Suprapubic skin (tissue), 4 donors: Measurements from ENCODE around the gene TULP4. TPM values are rescaled to one million over a fixed set of nuclear protein-coding genes. Genes with fewer than 3 reads are reported as not detected.
"Not testable (repeated sequence)": the region's sequence is repeated elsewhere in the genome, so short reads cannot be mapped to it uniquely, and the experiment has no call there.

Experiments
- DNase-seq, 2 donors: peaks; one replicate each; pipeline ENCODE4 v3.0.0-alpha.2; 2019; ENCODE audit warnings: low spot score in 2 of 2
- H3K27ac ChIP-seq: fragments of 200-600 bp; sonication (generic); one replicate; pipeline ENCODE4 v1.5.1; 2019
- H3K27me3 ChIP-seq: fragments of 200-600 bp; sonication (generic); one replicate; pipeline ENCODE4 v1.5.1; 2019
- H3K36me3 ChIP-seq: fragments of 200-600 bp; sonication (generic); one replicate; pipeline ENCODE4 v1.5.1; 2019
- H3K4me1 ChIP-seq: fragments of 200-600 bp; sonication (generic); one replicate; pipeline ENCODE4 v1.5.1; 2019
- H3K4me3 ChIP-seq: fragments of 200-600 bp; sonication (generic); one replicate; pipeline ENCODE4 v1.5.1; 2019; ENCODE audit warnings: mild to moderate bottlenecking
- H3K9me3 ChIP-seq: fragments of 200-600 bp; sonication (generic); one replicate; pipeline ENCODE4 v1.5.1; 2019
- EP300 ChIP-seq: sonication (generic); formaldehyde crosslinking; IDR thresholded peaks from one replicate; pipeline ENCODE4 v1.6.1; 2017; ENCODE audit warnings: antibody characterized with exemption
- POLR2A ChIP-seq, 2 donors: fragments of 450-650 bp; IDR thresholded peaks; one replicate each; pipeline ENCODE4 v1.6.1; 2017; ENCODE audit warnings: antibody characterized with exemption in 2 of 2, mild to moderate bottlenecking in 2 of 2, moderate library complexity in 2 of 2
- POLR2AphosphoS5 ChIP-seq, 3 donors: sonication (generic); formaldehyde crosslinking; IDR thresholded peaks; one replicate each; pipeline ENCODE4 v1.6.1; 2017; ENCODE audit warnings: antibody characterized with exemption in 3 of 3
- WGBS: methylation state at CpG from one replicate; pipeline ENCODE4 v1.1.5; 2018; 5-methylcytosine and 5-hydroxymethylcytosine counted together
- total RNA-seq, 4 donors: library from RNA; depleted of rRNA; stranded (reverse); fragments of >200 nt; gene quantifications; one replicate each; pipeline ENCODE4 v1.1.0, GENCODE V29; 2016
- TF ChIP-seq, protein P1 (sequence below), 2 donors: fragments of 200-600 bp in 1 of 2; fragments of 450-650 bp in 1 of 2; sonication (generic) in 1 of 2; IDR thresholded peaks; one replicate each; pipeline ENCODE4 v1.5.1; 2016 to 2019; ENCODE audit warnings: antibody characterized with exemption in 2 of 2, mild to moderate bottlenecking in 1 of 2, moderate library complexity in 1 of 2

Gene TULP4
- total RNA-seq, 4 donors from 2014 or later: 123 to 156 (median 132) TPM

GRCh38 chr6:158383542-158383941 lies 71.3 kb downstream of the TULP4 start:
- Histone ChIP-seq H3K27me3 (no peaks in the 10 kb centered on the region), H3K36me3 (no peaks in the 10 kb centered on the region), H3K9me3 (no peaks in the 10 kb centered on the region), H3K4me3 (no peak overlapping the region), H3K27ac (no peak overlapping the region), H3K4me1 (no peaks in the 10 kb centered on the region)
- no peak for DNase-seq
- TF ChIP-seq POLR2AphosphoS5 (IDR thresholded peaks at IDR 0.05) (no peak), POLR2A (IDR thresholded peaks at IDR 0.05) (no peak), EP300 (no peak)
- TF ChIP-seq, protein P1, sequence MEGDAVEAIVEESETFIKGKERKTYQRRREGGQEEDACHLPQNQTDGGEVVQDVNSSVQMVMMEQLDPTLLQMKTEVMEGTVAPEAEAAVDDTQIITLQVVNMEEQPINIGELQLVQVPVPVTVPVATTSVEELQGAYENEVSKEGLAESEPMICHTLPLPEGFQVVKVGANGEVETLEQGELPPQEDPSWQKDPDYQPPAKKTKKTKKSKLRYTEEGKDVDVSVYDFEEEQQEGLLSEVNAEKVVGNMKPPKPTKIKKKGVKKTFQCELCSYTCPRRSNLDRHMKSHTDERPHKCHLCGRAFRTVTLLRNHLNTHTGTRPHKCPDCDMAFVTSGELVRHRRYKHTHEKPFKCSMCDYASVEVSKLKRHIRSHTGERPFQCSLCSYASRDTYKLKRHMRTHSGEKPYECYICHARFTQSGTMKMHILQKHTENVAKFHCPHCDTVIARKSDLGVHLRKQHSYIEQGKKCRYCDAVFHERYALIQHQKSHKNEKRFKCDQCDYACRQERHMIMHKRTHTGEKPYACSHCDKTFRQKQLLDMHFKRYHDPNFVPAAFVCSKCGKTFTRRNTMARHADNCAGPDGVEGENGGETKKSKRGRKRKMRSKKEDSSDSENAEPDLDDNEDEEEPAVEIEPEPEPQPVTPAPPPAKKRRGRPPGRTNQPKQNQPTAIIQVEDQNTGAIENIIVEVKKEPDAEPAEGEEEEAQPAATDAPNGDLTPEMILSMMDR (IDR thresholded peaks at IDR 0.05): no peak
- 88% methylated on average over 3 of the region's 3 CpGs for WGBS

GRCh38 chr6:158384671-158385110 lies 72.4 kb downstream of the TULP4 start:
- H3K9me3 ChIP-seq: no peaks in the 10 kb centered on the region
- WGBS: 72% methylated on average over 7 of the region's 7 CpGs

DNA sequence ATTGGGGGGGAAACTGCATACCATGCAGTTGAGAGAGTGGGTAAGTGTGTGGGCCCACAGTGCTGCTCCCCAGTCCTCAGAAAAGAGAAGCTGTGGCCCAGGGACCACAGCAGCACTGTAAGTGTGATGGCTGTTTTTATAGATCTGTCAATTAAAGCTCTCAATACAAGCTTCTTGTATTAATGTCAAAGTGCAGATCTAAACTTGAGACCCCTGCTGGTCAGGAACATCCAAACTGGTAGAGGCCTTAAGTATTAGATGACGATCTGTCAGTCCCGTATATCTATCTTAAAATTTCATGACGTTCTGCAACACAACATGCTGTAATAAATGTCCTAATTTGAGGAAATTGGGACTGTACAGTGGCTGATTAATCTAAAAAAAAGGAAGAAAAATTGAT lies 74.8 kb downstream of the TULP4 start:
- no peaks in the 10 kb centered on the region for H3K36me3 ChIP-seq
- WGBS: 87% methylated on average over 3 of the region's 3 CpGs
- DNase-seq: no peak
- no peaks in the 10 kb centered on the region for H3K9me3 ChIP-seq
- H3K27ac ChIP-seq: no peak overlapping the region
- H3K4me1 ChIP-seq: no peaks in the 10 kb centered on the region
- TF ChIP-seq POLR2AphosphoS5 (IDR thresholded peaks at IDR 0.05) (no peak), POLR2A (IDR thresholded peaks at IDR 0.05) (no peak), EP300 (no peak)
- TF ChIP-seq, protein P1 (IDR thresholded peaks at IDR 0.05): no peak
- H3K27me3 ChIP-seq: no peaks in the 10 kb centered on the region
- H3K4me3 ChIP-seq: no peak overlapping the region

More at GRCh38 chr6:158384671-158385110, 72.4 kb downstream of the TULP4 start:
- Histone ChIP-seq H3K4me3 (no peak overlapping the region), H3K27me3 (no peaks in the 10 kb centered on the region), H3K36me3 (no peaks in the 10 kb centered on the region), H3K4me1 (no peaks in the 10 kb centered on the region), H3K27ac (no peak overlapping the region)
- no peak for TF ChIP-seq EP300
- TF ChIP-seq, protein P1 (IDR thresholded peaks at IDR 0.05): no peak
- DNase-seq: no peak

DNA sequence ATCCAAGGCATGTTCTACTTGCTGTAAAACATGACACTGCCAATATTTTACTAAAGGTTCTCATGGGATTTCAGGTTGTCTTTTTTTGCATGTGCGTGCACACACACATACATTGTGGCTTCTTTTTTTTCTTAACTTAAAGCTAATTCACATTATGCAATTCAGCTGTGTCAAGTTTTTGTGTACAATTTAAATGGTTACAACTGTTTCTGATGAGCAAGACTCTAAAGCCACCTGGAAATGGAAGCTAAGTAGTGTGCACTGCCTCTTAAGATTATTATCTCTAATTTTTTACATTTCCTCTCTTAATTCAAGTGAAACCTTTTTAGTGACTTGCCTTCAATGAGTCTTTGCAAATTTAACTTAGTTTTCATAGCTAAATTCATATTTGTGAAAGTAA lies 75.3 kb downstream of the TULP4 start:
- TF ChIP-seq EP300: no peak
- TF ChIP-seq POLR2A (IDR thresholded peaks at IDR 0.05): no peak
- WGBS: 100% methylated on average over 1 of the region's 1 CpG
- Histone ChIP-seq H3K27ac (no peak overlapping the region), H3K4me3 (no peak overlapping the region), H3K4me1 (no peaks in the 10 kb centered on the region), H3K27me3 (no peaks in the 10 kb centered on the region), H3K9me3 (no peaks in the 10 kb centered on the region), H3K36me3 (no peaks in the 10 kb centered on the region)
- DNase-seq: no peak

GRCh38 chr6:158388727-158389126 lies 76.5 kb downstream of the TULP4 start:
- no peaks in the 10 kb centered on the region for H3K9me3 ChIP-seq
- no peak for DNase-seq
- H3K4me3 ChIP-seq: no peak overlapping the region
- no peak for TF ChIP-seq POLR2A (IDR thresholded peaks at IDR 0.05)
- no peak overlapping the region for H3K27ac ChIP-seq
- H3K4me1 ChIP-seq: no peaks in the 10 kb centered on the region
- WGBS: 39% methylated on average over 2 of the region's 2 CpGs
- no peaks in the 10 kb centered on the region for H3K27me3 ChIP-seq
- H3K36me3 ChIP-seq: no peaks in the 10 kb centered on the region

GRCh38 chr6:158389193-158389919 lies 77.1 kb downstream of the TULP4 start:
- no peaks in the 10 kb centered on the region for H3K36me3 ChIP-seq
- TF ChIP-seq POLR2AphosphoS5 (IDR thresholded peaks at IDR 0.05): no peak
- no peak overlapping the region for H3K27ac ChIP-seq
- H3K4me3 ChIP-seq: no peak overlapping the region
- 93% methylated on average over 3 of the region's 3 CpGs for WGBS
- H3K9me3 ChIP-seq: no peaks in the 10 kb centered on the region
- no peaks in the 10 kb centered on the region for H3K4me1 ChIP-seq
- no peak for DNase-seq
- no peaks in the 10 kb centered on the region for H3K27me3 ChIP-seq

GRCh38 chr6:158391276-158391675 lies 79.0 kb downstream of the TULP4 start:
- no peaks in the 10 kb centered on the region for H3K36me3 ChIP-seq
- H3K27ac ChIP-seq: no peak overlapping the region
- DNase-seq: no peak
- H3K9me3 ChIP-seq: no peaks in the 10 kb centered on the region
- no peak for TF ChIP-seq POLR2AphosphoS5 (IDR thresholded peaks at IDR 0.05)
- TF ChIP-seq, protein P1 (IDR thresholded peaks at IDR 0.05): no peak
- TF ChIP-seq POLR2A (IDR thresholded peaks at IDR 0.05): no peak
- no peak for TF ChIP-seq EP300
- H3K4me3 ChIP-seq: no peak overlapping the region
- 92% methylated on average over 3 of the region's 3 CpGs for WGBS
- no peaks in the 10 kb centered on the region for H3K27me3 ChIP-seq
- H3K4me1 ChIP-seq: no peaks in the 10 kb centered on the region

- H3K4me3 ChIP-seq, H3K9me3 ChIP-seq, H3K27me3 ChIP-seq, H3K4me1 ChIP-seq, H3K27ac ChIP-seq, DNase-seq, H3K36me3 ChIP-seq: not testable (repeated sequence)
- WGBS: 88% methylated on average over 4 of the region's 4 CpGs
Observed at GRCh38 chr6:158391977-158392376, 79.7 kb downstream of the TULP4 start.
